Activated CD4-positive, alpha-beta T cell treated with anti-CD3 and anti-CD28 coated beads, Interleukin-2, amount 50 U/mL, for 24 hours (primary cell): ENCODE data around the gene SLC12A6.
"Not testable (repeated sequence)": the region's sequence is repeated elsewhere in the genome, so short reads cannot be mapped to it uniquely, and the experiment has no call there.

ENCODE experiments used
- DNase-seq, 2 donors: peaks; one replicate each; pipeline ENCODE4 v3.0.0-alpha.2; 2020; ENCODE audit warnings: low read depth in 1 of 2, low spot score in 1 of 2

The SLC12A6 gene

GRCh38 chr15:34209421-34210282, 127.9 kb downstream of the SLC12A6 start, which contains the start of gene KATNBL1:
KATNBL1 (minus strand) TSS chr15:34210096; CDS start chr15:34163676, 46,420 bp downstream.
- DNase-seq = peak; percentile 95 to 96

GRCh38 chr15:34206011-34206410, 131.6 kb downstream of the SLC12A6 start:
- DNase-seq = no peak

GRCh38 chr15:34203936-34204335, 133.6 kb downstream of the SLC12A6 start:
- no peak for DNase-seq

GRCh38 chr15:34203305-34203704, 134.3 kb downstream of the SLC12A6 start:
- no peak for DNase-seq

GRCh38 chr15:34193272-34193671, 144.3 kb downstream of the SLC12A6 start:
- DNase-seq = not testable (repeated sequence)

GRCh38 chr15:34188711-34189110, 148.9 kb downstream of the SLC12A6 start:
- DNase-seq = no peak

GRCh38 chr15:34185666-34186065, 151.9 kb downstream of the SLC12A6 start:
- no peak for DNase-seq

GRCh38 chr15:34182942-34183341, 154.6 kb downstream of the SLC12A6 start:
- no peak for DNase-seq
